Measurements from ENCODE around the gene CTF1. TPM values are rescaled to one million over a fixed set of nuclear protein-coding genes. Genes with fewer than 3 reads are reported as not detected.
"Not testable (repeated sequence)": the region's sequence is repeated elsewhere in the genome, so short reads cannot be mapped to it uniquely, and the experiment has no call there.

The CTF1 gene, protein sequence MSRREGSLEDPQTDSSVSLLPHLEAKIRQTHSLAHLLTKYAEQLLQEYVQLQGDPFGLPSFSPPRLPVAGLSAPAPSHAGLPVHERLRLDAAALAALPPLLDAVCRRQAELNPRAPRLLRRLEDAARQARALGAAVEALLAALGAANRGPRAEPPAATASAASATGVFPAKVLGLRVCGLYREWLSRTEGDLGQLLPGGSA
- 1 to 10 TPM; 6.9 to 8.8 (median 7.7) TPM for polyA plus RNA-seq (ENCODE audit: insufficient read length in 4 of 4)

DNA sequence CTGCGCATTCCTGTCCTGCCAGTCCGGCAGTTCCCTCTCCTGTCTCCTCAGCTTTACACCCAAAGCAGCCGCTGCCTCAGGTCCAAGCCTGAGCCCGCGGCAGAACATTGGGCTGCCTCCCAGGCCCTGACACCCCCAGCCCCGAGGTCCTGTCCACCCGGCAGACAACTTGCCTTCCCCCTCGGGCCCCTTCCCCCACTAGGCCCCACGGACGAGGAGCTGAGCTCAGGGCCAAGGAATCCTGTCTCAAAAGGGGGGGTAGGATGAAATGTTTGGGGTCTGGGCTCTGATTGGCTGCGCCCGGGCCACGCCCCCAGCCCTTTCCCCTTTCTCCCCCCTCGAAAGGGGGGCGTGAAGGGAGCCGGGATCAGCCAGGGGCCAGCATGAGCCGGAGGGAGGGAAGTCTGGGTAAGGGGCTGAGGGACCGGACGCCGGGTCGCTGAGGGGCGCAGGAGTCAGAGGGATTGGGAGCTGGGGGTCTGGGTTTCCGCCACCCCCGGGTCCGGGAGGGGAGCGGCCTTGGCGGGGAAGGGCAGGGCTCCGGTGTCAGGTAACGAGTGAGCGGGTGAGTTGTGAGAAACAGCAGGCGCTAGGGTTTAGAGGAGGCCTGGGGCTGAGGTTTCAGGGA, at the start of gene CTF1:
TSS of gene CTF1 (plus strand) at position 354 of the 628 bp plus-strand sequence. CDS start at position 384, 30 bp downstream.
- peak in 3 of 4 donors; percentile 73 to 81 (median 74) for DNase-seq (ENCODE audit: low read depth in 4 of 4, low spot score in 3 of 4)

DNA sequence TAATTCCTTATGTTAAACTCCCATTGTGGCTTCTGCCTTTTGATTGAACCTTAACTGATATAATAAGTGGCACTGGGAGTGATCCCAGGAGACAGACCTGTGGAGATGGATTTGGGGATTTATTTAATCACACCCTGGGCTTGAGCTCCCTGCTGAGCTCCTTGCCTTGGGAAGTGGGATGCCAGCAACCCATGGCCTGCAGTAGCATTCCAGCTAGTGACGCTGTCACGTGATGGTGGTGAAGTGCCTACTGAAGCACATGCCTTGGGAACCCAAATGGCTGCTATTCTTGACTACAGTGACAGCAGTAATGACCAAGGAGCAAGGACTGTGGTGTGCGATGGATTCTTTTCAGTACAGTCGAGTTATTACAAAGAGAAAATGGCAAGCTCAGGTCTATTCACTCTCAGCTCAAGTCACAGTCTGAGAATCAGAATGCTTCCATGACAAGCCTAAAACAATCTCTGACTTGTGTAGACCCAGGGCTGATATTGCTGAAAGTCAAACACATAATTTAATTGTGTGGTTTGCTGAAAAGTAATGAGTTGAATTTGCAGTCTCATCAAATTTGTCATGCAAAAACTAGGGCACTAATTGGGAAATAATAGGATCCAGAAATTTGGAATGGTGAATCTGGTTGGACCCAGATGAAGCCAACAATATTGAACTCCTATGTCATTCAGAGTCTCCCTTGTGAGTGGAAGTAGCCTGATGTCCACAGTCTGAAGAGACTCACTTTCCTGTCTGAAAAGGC, 49.6 kb upstream of the CTF1 start:
- DNase-seq (ENCODE audit: low read depth in 4 of 4, low spot score in 3 of 4): no peak

DNA sequence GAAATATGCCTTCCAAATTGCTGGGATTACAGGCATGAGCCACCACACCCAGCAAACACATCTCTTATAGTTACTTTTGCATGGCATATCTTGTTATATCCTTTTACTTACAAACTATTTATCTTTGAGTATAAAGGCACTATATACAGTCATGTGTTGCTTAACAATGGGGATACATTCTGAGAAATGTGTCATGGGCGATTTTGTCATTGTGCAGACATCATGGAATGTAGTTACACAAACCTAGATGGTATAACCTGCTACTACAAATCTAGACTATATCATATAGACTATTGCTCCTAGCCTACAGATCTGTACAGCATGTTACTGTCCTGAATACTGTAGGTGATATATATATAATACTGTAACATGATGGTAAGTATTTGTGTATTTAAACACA, 46.2 kb upstream of the CTF1 start:
- no peak for DNase-seq (ENCODE audit: low read depth in 4 of 4, low spot score in 3 of 4)

DNA sequence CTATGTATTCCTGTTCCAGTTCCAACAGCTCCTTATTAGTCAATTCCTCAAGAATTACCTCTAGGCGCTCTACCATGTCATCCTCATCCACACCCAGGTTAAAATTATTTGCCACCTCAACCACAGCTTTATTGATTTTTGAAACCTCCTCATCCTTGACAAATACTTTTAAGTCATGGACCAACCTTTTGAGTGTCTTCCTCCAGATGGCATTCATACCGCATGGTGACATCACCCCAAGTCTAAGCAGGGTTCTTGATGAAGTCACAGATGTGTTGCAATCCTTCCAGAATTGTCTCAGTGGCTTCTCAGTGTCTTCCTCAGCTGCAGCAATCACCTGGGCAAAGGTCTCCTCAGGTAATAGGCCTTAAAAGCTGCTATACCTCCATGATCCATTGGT, 42.7 kb upstream of the CTF1 start:
- no peak for DNase-seq (ENCODE audit: low read depth in 4 of 4, low spot score in 3 of 4)

DNA sequence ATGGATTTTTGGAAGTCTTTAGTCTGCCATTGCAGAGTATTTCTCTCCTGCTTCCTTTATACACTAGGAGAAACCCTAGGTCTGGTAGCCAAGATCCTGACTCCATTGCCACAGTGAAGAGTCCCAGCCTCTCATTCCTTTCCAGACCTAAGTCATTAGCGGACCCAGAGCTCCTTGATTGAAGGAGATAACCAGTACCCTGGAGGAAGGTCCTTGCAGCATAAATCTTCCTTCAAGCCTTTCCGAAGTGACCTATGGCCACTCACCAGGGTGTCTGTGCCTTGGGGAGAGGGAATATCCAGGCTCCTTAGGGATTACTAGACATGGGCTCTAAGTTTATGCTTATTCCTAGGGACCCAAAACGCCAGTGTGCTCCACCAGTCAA, 38.3 kb upstream of the CTF1 start:
- no peak for DNase-seq (ENCODE audit: low read depth in 4 of 4, low spot score in 3 of 4)

DNA sequence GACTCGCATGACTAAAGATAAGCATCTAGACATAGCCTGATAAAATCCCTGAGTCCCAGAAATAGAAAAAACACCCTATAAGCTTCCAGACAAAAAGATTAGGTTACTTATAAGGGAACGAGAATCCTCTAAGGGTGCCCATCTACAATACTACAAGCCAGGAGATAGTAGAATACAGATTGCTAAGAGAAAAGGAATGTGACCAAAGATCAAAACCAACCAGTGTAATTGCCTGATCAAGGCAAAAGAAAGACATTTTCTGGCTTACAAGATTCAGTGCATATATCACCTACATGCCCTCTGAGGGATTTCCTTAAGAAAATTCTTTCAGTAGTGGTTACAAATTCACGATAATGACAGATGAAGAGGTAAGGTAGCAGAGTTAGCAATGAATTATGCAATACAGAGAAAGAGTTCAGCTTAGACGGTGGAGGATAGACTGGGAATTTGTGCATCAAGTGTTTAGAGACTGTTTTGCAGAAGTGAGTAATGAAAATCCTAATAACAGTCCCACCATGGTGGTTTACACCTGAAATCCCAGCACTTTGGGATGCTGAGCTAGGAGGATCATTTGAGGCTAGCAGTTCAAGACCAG, 37.5 kb upstream of the CTF1 start:
- DNase-seq (ENCODE audit: low read depth in 4 of 4, low spot score in 3 of 4): no peak

DNA sequence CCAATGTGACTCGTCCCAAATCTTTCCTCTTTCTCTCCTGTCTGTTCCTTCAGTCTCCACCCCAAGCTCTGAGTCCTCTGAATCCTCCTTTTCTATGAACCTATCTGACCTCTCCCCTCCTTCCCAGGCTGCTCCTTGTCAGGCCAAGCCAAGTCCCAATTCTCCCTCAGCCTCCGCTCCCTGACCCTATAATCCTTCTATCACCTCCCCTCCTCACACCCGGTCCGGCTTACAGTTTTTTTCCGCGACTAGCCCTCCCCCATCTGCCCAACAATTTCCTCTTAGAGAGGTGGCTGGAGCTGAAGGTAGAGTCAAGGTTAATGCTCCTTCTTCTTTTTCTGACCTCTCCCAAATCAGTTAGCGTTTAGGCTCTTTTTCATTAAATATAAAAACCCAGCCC, 35.7 kb upstream of the CTF1 start:
- DNase-seq (ENCODE audit: low read depth in 4 of 4, low spot score in 3 of 4): not testable (repeated sequence)

DNA sequence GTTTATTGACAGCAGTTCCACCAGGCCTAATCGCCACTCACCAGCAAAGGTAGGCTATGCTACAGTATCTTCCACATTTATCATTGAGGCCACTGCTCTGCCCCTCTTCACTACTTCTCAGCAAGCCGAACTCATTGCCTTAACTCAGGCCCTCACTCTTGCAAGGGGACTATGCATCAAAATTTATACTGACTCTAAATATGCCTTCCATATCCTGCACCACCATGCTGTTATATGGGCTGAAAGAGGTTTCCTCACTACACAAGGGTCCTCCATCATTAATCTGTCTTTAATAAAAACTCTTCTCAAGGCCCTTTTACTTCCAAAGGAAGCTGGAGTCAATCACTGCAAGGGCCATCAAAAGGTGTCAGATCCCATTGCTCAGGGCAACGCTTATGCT, 33.2 kb upstream of the CTF1 start:
- not testable (repeated sequence) for DNase-seq (ENCODE audit: low read depth in 4 of 4, low spot score in 3 of 4)

DNA sequence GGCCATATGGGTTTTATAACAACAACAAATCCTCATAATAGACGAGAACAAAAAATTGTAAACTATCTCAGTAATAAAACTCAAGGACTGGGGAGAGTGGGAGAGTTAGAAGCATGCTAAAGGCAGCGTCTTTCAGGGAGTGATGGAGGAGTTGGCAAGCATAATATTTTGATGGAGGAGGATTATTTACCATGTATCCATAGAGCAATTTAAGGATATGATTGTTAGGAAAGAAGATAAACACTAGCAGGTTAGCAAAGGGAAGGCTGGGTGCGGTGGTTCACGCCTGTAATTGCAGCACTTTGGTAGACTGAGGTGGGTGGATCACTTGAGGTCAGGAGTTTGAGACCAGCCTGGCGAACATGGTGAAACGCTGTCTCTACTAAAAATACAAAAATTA, 30.4 kb upstream of the CTF1 start:
- DNase-seq (ENCODE audit: low read depth in 4 of 4, low spot score in 3 of 4): no peak

DNA sequence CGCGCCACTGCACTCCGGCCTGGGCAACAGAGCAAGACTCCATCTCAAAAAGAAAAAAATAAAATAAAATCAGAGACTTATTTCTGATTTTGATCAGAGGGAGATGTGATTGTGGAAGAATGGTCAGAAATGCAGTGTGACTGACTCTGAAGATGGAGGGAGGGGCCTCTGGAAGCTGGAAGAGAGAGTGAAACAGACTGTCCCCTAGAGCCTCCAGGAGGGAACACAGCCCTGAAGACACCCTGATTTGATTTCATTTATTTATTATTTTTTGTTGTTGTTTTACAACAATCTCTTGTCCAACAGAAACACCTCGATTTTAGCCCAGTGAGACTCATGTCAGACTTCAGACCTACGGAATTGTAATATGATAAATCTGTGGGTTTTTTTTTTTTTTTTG, 28.7 kb upstream of the CTF1 start:
- DNase-seq (ENCODE audit: low read depth in 4 of 4, low spot score in 3 of 4): no peak

DNA sequence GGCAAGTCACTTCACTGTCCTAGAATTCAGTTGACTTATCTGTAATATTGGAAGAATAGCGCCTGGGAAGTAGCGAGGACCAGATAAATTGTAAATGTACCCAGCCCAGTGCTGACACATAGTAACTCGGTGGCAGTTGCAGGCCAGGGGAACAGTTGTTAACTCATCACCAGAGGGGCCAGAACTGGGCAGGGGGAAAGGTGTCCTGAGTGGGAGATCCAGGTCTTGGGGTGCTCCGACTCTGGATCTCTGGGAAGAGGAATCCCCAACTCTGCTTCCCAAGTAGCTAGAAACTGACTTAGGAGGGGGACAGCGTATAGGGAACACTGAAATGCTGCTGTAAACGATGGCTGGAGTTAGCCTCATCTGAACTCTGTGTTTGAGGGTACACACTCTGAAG, 25.5 kb upstream of the CTF1 start:
- DNase-seq (ENCODE audit: low read depth in 4 of 4, low spot score in 3 of 4): no peak

DNA sequence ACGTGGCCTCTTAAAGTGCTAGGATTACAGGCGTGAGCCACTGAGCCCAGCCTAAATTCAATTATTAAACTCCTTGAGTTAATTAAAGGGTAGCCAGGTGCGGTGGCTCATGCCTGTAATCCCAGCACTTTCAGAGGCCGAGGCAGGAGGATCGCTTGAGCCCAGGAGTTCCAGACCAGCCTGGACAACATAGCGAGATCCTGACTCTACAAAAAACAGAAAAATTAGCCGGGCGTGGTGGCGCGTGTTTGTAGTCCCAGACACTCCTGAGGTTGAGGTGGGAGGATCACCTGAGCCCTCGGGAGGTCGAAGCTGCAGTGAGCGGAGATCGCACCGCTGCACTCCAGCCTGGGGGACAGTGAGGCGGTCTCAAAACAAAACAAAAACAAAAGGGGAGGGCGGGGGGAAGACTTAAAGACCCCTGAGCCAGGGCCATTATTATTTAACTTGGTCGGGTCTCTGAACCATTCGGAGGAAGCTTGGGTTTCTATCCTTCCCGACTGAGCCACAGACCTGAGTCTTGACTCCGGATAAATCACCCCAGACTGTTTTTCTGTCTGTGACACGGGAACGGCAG, 22.1 kb upstream of the CTF1 start:
- DNase-seq (ENCODE audit: low read depth in 4 of 4, low spot score in 3 of 4): no peak

DNA sequence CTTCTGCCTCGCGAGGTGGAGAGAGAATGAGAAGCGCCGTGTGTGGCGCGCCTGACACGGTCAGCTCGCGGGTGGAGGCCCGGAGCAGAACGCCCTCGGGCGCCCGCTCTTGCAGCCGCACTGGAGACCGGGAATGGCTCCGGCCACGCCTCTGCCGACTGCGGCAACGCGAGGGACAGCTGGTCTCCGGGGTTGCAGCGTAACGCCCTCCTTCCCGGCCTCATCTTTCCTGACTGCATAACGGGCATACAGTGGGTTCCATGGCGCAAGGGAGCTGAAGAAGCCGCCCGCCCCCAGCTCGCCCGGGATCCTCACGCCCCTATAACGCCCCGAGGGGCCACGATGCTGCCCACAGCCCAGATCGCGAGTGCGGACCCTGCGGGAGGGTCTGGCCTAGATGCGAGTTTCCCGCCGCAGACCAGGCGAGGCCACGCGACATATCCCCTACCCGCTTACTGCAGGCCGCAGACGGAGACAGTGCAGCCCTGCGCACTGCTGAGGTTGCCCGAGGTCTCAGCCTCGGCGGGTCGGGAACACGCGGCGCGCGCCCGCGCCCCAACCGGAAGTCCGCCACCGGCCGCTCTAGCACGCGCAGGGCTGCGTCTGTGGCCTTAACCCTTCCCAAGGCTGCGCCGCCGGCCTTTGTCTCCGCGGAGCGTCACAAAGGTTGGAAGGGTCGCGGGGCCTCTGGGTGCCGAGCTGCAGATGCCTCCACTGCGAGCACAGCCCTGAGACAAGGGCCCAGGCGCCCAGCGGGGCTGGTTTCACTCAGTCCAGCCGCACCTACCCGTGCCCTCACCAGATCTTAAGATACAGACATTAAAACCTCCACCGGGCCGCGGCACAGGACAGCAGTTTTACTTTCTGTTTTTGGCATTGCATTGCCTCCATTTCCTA, 21.3 kb upstream of the CTF1 start:
- DNase-seq (ENCODE audit: low read depth in 4 of 4, low spot score in 3 of 4): peak; percentile 81 to 86 (median 85)

DNA sequence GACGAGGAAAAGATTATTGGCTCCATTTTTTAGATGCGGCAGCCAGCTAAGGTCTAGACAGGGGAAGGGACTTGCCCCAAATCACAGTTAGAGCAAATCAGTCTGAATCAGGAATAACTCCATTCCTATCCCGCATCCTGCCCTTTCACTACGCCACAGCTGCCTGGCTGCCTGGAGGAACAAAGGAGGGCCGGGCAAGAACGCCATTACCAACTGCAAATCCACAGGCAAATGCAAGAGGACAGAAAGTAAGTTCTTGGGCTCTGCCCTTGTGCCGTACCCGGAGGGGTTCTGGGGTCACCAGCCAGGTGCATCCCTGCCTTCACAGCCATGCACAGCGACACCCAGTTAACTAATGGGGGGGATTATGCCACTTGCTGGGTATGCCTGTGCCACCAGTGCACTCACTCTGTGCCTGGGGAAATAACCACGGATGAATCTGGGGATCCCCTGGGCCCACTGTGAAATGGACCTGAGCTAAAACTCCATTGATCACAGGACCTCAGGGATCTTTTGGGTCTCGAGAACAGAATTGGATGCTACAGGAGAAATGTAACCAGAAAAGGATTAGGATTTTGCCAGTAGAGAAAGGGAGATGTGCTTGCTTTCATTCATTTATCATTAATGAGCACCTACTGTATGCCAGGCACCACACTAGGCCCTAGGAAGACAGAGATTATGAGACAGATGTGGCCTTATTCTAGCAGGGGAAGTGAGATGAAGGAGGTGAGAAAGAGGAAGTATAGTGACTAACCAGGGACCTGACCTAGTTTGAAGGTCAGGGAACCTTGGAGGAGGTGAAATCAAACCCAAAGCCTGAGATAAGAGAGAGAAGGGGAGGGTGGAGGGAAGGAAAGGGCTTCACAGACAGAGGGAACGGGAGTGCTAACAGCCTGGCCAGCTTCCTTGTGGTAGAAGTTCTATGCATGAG, 20.3 kb upstream of the CTF1 start:
- no peak for DNase-seq (ENCODE audit: low read depth in 4 of 4, low spot score in 3 of 4)

DNA sequence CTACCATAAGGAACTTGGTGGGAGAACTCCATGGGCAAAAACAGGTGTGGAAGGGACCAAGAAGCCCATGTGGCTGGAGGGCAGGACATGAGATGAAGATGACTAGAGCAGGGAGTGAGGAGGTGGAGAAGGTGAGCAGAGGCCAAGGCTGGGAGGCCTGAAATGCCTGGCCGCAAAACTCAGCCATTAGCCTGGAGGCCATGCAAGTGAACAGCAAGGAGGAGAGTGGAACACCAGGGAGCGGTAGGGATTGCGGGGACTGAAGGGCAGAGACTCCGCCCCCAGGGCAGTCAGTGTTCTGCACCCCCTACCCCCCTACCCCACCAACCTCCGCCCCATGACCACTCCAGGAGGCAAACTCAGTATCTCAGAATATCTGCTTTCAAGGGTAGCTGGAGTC, 19.5 kb upstream of the CTF1 start:
- no peak for DNase-seq (ENCODE audit: low read depth in 4 of 4, low spot score in 3 of 4)

DNA sequence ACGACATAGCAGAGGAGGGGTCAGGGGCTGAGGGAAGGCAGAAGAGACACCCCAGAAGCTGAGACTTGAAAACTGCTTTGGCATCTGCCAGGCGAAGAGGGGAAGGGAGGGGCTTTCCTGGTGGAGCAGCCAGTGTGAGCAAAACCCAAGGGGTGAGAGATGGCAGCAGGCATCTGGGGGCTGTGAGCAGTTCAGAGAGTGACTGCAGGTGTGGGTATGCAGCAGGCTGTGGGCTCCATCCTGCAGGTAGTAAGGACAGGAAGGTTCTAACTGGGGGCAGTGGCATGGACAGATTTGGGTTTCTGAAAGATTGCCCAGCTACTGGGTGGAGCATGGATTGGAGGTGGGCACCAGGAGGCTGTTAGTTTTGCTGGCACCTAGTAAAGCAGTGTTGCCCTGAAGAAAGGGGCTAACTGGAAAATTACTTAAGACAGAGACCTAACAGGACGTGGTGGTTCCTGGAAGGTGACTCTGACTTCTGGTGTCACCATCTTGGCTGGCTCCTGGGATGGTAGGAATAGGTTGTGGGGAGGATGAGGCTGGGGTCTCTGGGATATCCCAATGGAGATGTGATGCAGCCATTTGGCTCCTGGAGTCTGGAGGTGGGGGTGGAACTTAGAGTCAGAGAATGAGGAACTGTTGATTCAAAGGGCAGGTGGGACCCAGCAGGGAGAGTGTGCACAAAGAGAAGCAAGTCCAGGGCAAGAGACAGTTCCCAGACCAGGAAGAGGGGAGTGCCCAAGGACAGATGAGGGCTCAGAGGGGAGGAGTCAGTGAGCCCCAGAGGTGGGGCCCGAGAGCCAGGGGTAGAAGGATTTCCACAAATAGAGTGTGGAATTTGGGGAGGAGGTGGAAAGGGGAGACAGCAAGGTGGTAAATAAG, 13.7 kb upstream of the CTF1 start:
- DNase-seq (ENCODE audit: low read depth in 4 of 4, low spot score in 3 of 4): no peak

DNA sequence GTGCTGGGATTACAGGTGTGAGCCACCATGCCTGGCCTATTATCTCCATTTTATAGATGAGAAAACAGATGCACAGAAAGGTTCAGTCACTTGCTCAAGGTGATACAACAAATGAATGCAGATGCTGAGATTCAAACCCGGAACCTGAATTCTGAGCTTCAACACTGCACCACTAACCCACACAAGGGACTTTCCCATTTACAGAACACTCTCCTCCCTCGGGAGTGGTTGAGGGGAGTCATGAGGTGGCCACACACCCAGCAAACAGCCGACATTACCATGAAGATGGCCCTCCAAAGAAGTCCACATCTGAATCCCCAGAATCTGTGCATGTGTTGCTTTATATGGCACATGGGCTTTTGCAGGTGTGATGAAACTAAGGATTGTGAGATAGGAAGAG, 11.7 kb upstream of the CTF1 start:
- no peak for DNase-seq (ENCODE audit: low read depth in 4 of 4, low spot score in 3 of 4)

DNA sequence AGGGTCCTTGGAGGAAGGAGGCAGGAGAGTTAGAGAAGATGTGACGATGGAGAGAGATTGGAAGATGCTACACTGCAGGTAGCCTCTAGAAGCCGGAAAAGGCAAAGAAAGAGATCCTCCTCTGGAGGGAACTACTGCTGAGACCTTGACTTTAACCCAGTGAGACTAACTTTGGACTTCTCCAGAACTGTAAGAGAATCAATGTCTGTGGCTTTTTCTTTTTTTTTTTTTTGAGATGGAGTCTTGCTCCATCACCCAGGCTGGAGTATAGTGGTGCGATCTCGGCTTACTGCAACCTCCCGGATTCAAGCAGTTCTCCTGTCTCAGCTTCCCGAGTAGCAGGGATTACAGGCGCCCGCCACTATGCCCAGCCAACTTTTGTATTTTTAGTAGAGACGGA, 11.2 kb upstream of the CTF1 start:
- no peak for DNase-seq (ENCODE audit: low read depth in 4 of 4, low spot score in 3 of 4)

Measured in left renal pelvis (tissue), 4 donors.